T-helper 1 cell treated with Interleukin-12 subunit alpha and Interleukin-12 subunit beta and Interleukin-4 antibody, amounts not matched to agents 30 μg/mL and 1 μg/mL, for 36 hours (primary cell): ENCODE data around the gene SH3RF2.

Experiments used
- H3K27ac Mint-ChIP-seq: one replicate; pipeline ENCODE4 v1.8.0; 2021; ENCODE audit warnings: mild to moderate bottlenecking, mixed read lengths
- H3K27me3 Mint-ChIP-seq: one replicate; pipeline ENCODE4 v1.8.0; 2021; ENCODE audit warnings: low read depth, mixed read lengths
- H3K36me3 Mint-ChIP-seq: one replicate; pipeline ENCODE4 v1.8.0; 2021; ENCODE audit warnings: low read depth, mixed read lengths
- H3K4me1 Mint-ChIP-seq: one replicate; pipeline ENCODE4 v1.8.0; 2021; ENCODE audit warnings: low read depth, mixed read lengths
- H3K4me3 Mint-ChIP-seq: one replicate; pipeline ENCODE4 v1.8.0; 2021; ENCODE audit warnings: mild to moderate bottlenecking, moderate library complexity, mixed read lengths
- H3K9me3 Mint-ChIP-seq: one replicate; pipeline ENCODE4 v1.8.0; 2021; ENCODE audit warnings: mixed read lengths

The SH3RF2 gene

GRCh38 chr5:146059460-146060220 is 123.3 kb downstream of the SH3RF2 start:
- peaks cover 39% of the 10 kb centered on the region for H3K27me3 Mint-ChIP-seq
- H3K4me3 Mint-ChIP-seq, result no peak overlapping the region
- no peaks in the 10 kb centered on the region for H3K9me3 Mint-ChIP-seq
- H3K27ac Mint-ChIP-seq, result no peak overlapping the region
- H3K4me1 Mint-ChIP-seq, result peaks cover 2% of the 10 kb centered on the region
- H3K36me3 Mint-ChIP-seq, result no peaks in the 10 kb centered on the region

- no peak overlapping the region for H3K27ac Mint-ChIP-seq
- H3K36me3 Mint-ChIP-seq, result no peaks in the 10 kb centered on the region
- H3K4me3 Mint-ChIP-seq, result no peak overlapping the region
Measured at GRCh38 chr5:146060221-146060585, 123.8 kb downstream of the SH3RF2 start.

GRCh38 chr5:146066968-146067367 is 130.6 kb downstream of the SH3RF2 start:
- Mint-ChIP-seq H3K4me1 (no peaks in the 10 kb centered on the region), H3K9me3 (no peaks in the 10 kb centered on the region), H3K27ac (no peak overlapping the region), H3K4me3 (no peak overlapping the region), H3K27me3 (peaks cover 12% of the 10 kb centered on the region), H3K36me3 (no peaks in the 10 kb centered on the region)

More at GRCh38 chr5:146060221-146060585, 123.8 kb downstream of the SH3RF2 start:
- peaks cover 38% of the 10 kb centered on the region for H3K27me3 Mint-ChIP-seq
- H3K9me3 Mint-ChIP-seq, result no peaks in the 10 kb centered on the region
- H3K4me1 Mint-ChIP-seq, result peaks cover 2% of the 10 kb centered on the region

GRCh38 chr5:146068206-146068605 is 131.8 kb downstream of the SH3RF2 start:
- Mint-ChIP-seq H3K36me3 (no peaks in the 10 kb centered on the region), H3K9me3 (no peaks in the 10 kb centered on the region), H3K4me3 (no peak overlapping the region), H3K4me1 (no peaks in the 10 kb centered on the region), H3K27me3 (peaks cover 12% of the 10 kb centered on the region), H3K27ac (no peak overlapping the region)

GRCh38 chr5:146068977-146069779 is 132.8 kb downstream of the SH3RF2 start:
- H3K27me3 Mint-ChIP-seq, result peaks cover 8% of the 10 kb centered on the region
- H3K9me3 Mint-ChIP-seq, result no peaks in the 10 kb centered on the region
- H3K4me1 Mint-ChIP-seq, result no peaks in the 10 kb centered on the region
- no peak overlapping the region for H3K4me3 Mint-ChIP-seq
- no peak overlapping the region for H3K27ac Mint-ChIP-seq
- no peaks in the 10 kb centered on the region for H3K36me3 Mint-ChIP-seq

- H3K4me3 Mint-ChIP-seq, result no peak overlapping the region
- no peaks in the 10 kb centered on the region for H3K9me3 Mint-ChIP-seq
- H3K27me3 Mint-ChIP-seq, result peaks cover 5% of the 10 kb centered on the region
- no peak overlapping the region for H3K27ac Mint-ChIP-seq
- H3K36me3 Mint-ChIP-seq, result no peaks in the 10 kb centered on the region
- no peaks in the 10 kb centered on the region for H3K4me1 Mint-ChIP-seq
Measured at GRCh38 chr5:146069780-146070099, 133.4 kb downstream of the SH3RF2 start.

- Mint-ChIP-seq H3K4me3 (no peak overlapping the region), H3K27me3 (peaks cover 5% of the 10 kb centered on the region), H3K36me3 (no peaks in the 10 kb centered on the region), H3K4me1 (no peaks in the 10 kb centered on the region), H3K27ac (no peak overlapping the region), H3K9me3 (no peaks in the 10 kb centered on the region)
Measured at GRCh38 chr5:146070746-146071145, 134.4 kb downstream of the SH3RF2 start.

GRCh38 chr5:146071171-146071570 is 134.8 kb downstream of the SH3RF2 start:
- Mint-ChIP-seq H3K36me3 (no peaks in the 10 kb centered on the region), H3K27me3 (peaks cover 5% of the 10 kb centered on the region), H3K9me3 (no peaks in the 10 kb centered on the region), H3K4me1 (no peaks in the 10 kb centered on the region), H3K4me3 (no peak overlapping the region), H3K27ac (no peak overlapping the region)

- no peaks in the 10 kb centered on the region for H3K4me1 Mint-ChIP-seq
- no peaks in the 10 kb centered on the region for H3K36me3 Mint-ChIP-seq
- H3K27ac Mint-ChIP-seq, result no peak overlapping the region
- H3K4me3 Mint-ChIP-seq, result no peak overlapping the region
- H3K9me3 Mint-ChIP-seq, result no peaks in the 10 kb centered on the region
- peaks cover 12% of the 10 kb centered on the region for H3K27me3 Mint-ChIP-seq
Measured at GRCh38 chr5:146072595-146072994, 136.2 kb downstream of the SH3RF2 start.

GRCh38 chr5:146073239-146073900 is 137.0 kb downstream of the SH3RF2 start:
- Mint-ChIP-seq H3K4me1 (no peaks in the 10 kb centered on the region), H3K27ac (no peak overlapping the region), H3K4me3 (no peak overlapping the region), H3K36me3 (no peaks in the 10 kb centered on the region), H3K9me3 (no peaks in the 10 kb centered on the region), H3K27me3 (peaks cover 20% of the 10 kb centered on the region)

GRCh38 chr5:146076028-146076427 is 139.7 kb downstream of the SH3RF2 start:
- peaks cover 9% of the 10 kb centered on the region for H3K4me1 Mint-ChIP-seq
- H3K27me3 Mint-ChIP-seq, result peaks cover 34% of the 10 kb centered on the region
- no peak overlapping the region for H3K4me3 Mint-ChIP-seq
- H3K27ac Mint-ChIP-seq, result no peak overlapping the region
- no peaks in the 10 kb centered on the region for H3K36me3 Mint-ChIP-seq
- no peaks in the 10 kb centered on the region for H3K9me3 Mint-ChIP-seq

GRCh38 chr5:146076455-146076854 is 140.1 kb downstream of the SH3RF2 start:
- H3K9me3 Mint-ChIP-seq, result no peaks in the 10 kb centered on the region
- no peak overlapping the region for H3K27ac Mint-ChIP-seq
- H3K4me1 Mint-ChIP-seq, result peaks cover 9% of the 10 kb centered on the region
- H3K4me3 Mint-ChIP-seq, result no peak overlapping the region
- H3K36me3 Mint-ChIP-seq, result no peaks in the 10 kb centered on the region
- peaks cover 38% of the 10 kb centered on the region for H3K27me3 Mint-ChIP-seq

GRCh38 chr5:146078566-146078965 is 142.2 kb downstream of the SH3RF2 start:
- no peak overlapping the region for H3K4me3 Mint-ChIP-seq

GRCh38 chr5:146079695-146080373 is 143.5 kb downstream of the SH3RF2 start:
- Mint-ChIP-seq H3K9me3 (no peaks in the 10 kb centered on the region), H3K36me3 (no peaks in the 10 kb centered on the region), H3K27me3 (peaks cover 43% of the 10 kb centered on the region), H3K4me1 (peaks cover 13% of the 10 kb centered on the region), H3K4me3 (no peak overlapping the region), H3K27ac (no peak overlapping the region)

More at GRCh38 chr5:146078566-146078965, 142.2 kb downstream of the SH3RF2 start:
- no peaks in the 10 kb centered on the region for H3K9me3 Mint-ChIP-seq
- peaks cover 13% of the 10 kb centered on the region for H3K4me1 Mint-ChIP-seq
- no peaks in the 10 kb centered on the region for H3K36me3 Mint-ChIP-seq
- H3K27ac Mint-ChIP-seq, result no peak overlapping the region
- H3K27me3 Mint-ChIP-seq, result peaks cover 43% of the 10 kb centered on the region
